SK-N-MC (cell line): ENCODE measurements around the gene DNAH12.
"Not testable (repeated sequence)": the region's sequence is repeated elsewhere in the genome, so short reads cannot be mapped to it uniquely, and the experiment has no call there.

Source experiments
- EZH2 ChIP-seq: fragments of 200-600 bp; sonication (generic); IDR thresholded peaks from one replicate; pipeline ENCODE4 v1.6.1; 2017; ENCODE audit warnings: antibody characterized with exemption
- FOXP2 ChIP-seq: optimal IDR thresholded peaks from 2 replicates; pipeline ENCODE3; 2011; ENCODE audit warnings: mild to moderate bottlenecking, moderate library complexity; ENCODE audit not compliant: insufficient read depth; ENCODE audit errors: extremely low read length, control extremely low read depth
- POLR2AphosphoS5 ChIP-seq: IDR thresholded peaks from 2 replicates; pipeline ENCODE4 v1.6.1; 2012; ENCODE audit warnings: mild to moderate bottlenecking, low read depth, low read length, borderline replicate concordance

- not testable (repeated sequence) for TF ChIP-seq POLR2AphosphoS5, EZH2, FOXP2
Observed at GRCh38 chr3:57449276-57449847, 94.8 kb downstream of the DNAH12 start.
